ENCODE results near the gene ARL13B. TPM values are rescaled to one million over a fixed set of nuclear protein-coding genes. Genes with fewer than 3 reads are reported as not detected.
A peak's percentile ranks its signal among the peaks of the same experiment; 100 is the strongest.

ARL13B gene
- total and polyA plus RNA-seq, 2 of the 13 experiments (the other 11 are each of a cell fraction or from before 2014, with no cell fraction given), result 2.2 to 9.6 TPM

DNA sequence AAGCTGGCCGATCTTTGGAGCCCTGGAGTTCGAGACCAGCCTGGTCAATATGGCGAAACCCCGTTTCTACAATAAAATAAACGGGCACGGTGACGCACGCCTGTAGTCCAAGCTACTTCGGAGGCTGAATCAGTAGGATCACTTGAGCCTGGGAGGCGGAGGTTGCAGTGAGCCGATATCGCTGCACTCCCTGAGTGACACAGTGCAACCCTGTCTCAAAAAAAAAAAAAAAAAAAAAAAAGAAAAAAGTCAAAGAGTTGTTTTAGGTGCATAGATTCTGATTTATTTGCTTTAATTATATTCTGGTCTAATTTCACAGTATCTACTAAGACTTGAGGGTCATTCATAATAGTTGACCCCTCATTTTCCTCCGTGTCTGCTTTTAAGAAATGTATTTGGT, 1.7 kb downstream of the ARL13B start:
- peak overlapping the region; percentile 80; the same call in 1 of the 2 replicates for H3K4me2 ChIP-seq (ENCODE audit: low read depth, low read length)
- H3K4me3 ChIP-seq (replicated peaks in 1 of 3; ENCODE audit: insufficient read depth in 1 of 3, low read depth in 2 of 3, low read length in 3 of 3), result no peak overlapping the region
- no peaks in the 10 kb centered on the region for H3K36me3 ChIP-seq (replicated peaks in 1 of 2; ENCODE audit: control insufficient read depth in 1 of 2, insufficient read depth in 2 of 2, low read length in 2 of 2)
- intact Hi-C loops (cut with micrococcal nuclease; ENCODE audit: unreplicated experiment) (loop anchor here (2.0 kb wide), 1 partner anchor 81 kb away; the partner anchor contains the start of genes DHFR2 and NSUN3), in situ Hi-C loops (cut with HindIII; ENCODE audit: extremely low pct_ligation_motif_present, low pct_unique_long_range_greater_than_20kb) (no loop called here)
- no peak overlapping the region for H2AFZ ChIP-seq (ENCODE audit: low read length)
- ChIA-PET POLR2A (interaction anchor here (1.7 kb wide), 1 partner anchor 8 kb away, joined by 5 read pairs; the partner anchor contains the start of gene PROS1), CTCF (ENCODE audit: low intra/inter-chr PET ratio, low total read pairs) (no interaction called here)
- ATAC-seq (no peak), DNase-seq (ENCODE audit: low spot score) (no peak), FAIRE-seq (no peak)
- no peak overlapping the region for H3K9ac ChIP-seq (ENCODE audit: insufficient read depth, low read depth, low read length)
- H3K9me3 ChIP-seq (ENCODE audit: low read length), result no peaks in the 10 kb centered on the region
- whole genome bisulfite sequencing (ENCODE audit: low lambda C conversion rate), result 94% methylated on average over 13 of the region's 13 CpGs
- H3K79me2 ChIP-seq (ENCODE audit: insufficient read depth, low read length), result peaks cover 20% of the 10 kb centered on the region
- H4K20me1 ChIP-seq (ENCODE audit: insufficient read depth, low read length), result no peaks in the 10 kb centered on the region
- H3K4me1 ChIP-seq (ENCODE audit: insufficient read depth, low read length), result peaks cover 25% of the 10 kb centered on the region
- H3K27ac ChIP-seq (ENCODE audit: extremely low read length, insufficient read depth, low read length), result no peak overlapping the region
- TF ChIP-seq GLI4 (CRISPR knock-in tag; IDR thresholded peaks at IDR 0.05; ENCODE audit: borderline replicate concordance) (no peak), ZBTB38 (CRISPR knock-in tag; IDR thresholded peaks at IDR 0.05) (peak; percentile 58; the same call in 1 of the 2 replicates)
- H3K27me3 ChIP-seq (ENCODE audit: control insufficient read depth in 1 of 2, insufficient read depth in 2 of 2, low read length in 2 of 2), result no peaks in the 10 kb centered on the region
- BruUV-seq (replicated peaks), result no TSS peak

DNA sequence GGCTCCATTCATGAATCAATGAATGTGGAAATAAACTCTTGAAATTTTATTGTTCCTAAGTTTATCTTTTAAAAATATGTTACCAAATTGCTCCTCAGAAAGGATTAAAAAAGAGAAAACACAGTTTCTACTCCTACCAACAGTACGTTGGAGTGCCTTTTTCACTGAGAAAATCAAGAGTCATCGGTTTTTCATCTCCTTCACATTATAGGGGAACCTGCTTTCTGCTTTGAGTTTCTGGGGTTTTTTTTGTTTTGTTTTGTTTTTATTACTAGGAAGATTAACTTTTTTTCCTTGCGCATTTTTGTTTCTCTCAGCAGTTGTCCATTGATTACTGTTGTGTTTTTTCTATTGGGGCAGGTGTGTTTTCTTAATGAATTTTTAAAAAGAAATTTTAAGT, 3.5 kb downstream of the ARL13B start:
- ChIA-PET POLR2A (no interaction called here), CTCF (ENCODE audit: low intra/inter-chr PET ratio, low total read pairs) (no interaction called here)
- FAIRE-seq (no peak), DNase-seq (ENCODE audit: low spot score) (no peak), ATAC-seq (no peak)
- Histone ChIP-seq H3K36me3 (replicated peaks in 1 of 2; ENCODE audit: control insufficient read depth in 1 of 2, insufficient read depth in 2 of 2, low read length in 2 of 2) (no peaks in the 10 kb centered on the region), H2AFZ (ENCODE audit: low read length) (no peak overlapping the region), H3K9me3 (ENCODE audit: low read length) (no peaks in the 10 kb centered on the region), H3K4me3 (replicated peaks in 1 of 3; ENCODE audit: insufficient read depth in 1 of 3, low read depth in 2 of 3, low read length in 3 of 3) (no peak overlapping the region), H3K27ac (ENCODE audit: extremely low read length, insufficient read depth, low read length) (no peak overlapping the region), H3K4me2 (ENCODE audit: low read depth, low read length) (no peak overlapping the region), H3K27me3 (ENCODE audit: control insufficient read depth in 1 of 2, insufficient read depth in 2 of 2, low read length in 2 of 2) (no peaks in the 10 kb centered on the region), H4K20me1 (ENCODE audit: insufficient read depth, low read length) (no peaks in the 10 kb centered on the region), H3K4me1 (ENCODE audit: insufficient read depth, low read length) (peaks cover 25% of the 10 kb centered on the region), H3K79me2 (ENCODE audit: insufficient read depth, low read length) (peaks cover 20% of the 10 kb centered on the region), H3K9ac (ENCODE audit: insufficient read depth, low read depth, low read length) (no peak overlapping the region)
- in situ Hi-C loops (cut with HindIII; ENCODE audit: extremely low pct_ligation_motif_present, low pct_unique_long_range_greater_than_20kb) (no loop called here), intact Hi-C loops (cut with micrococcal nuclease; ENCODE audit: unreplicated experiment) (no loop called here)
- no TSS peak for BruUV-seq (replicated peaks)
- TF ChIP-seq MAFK (conservative IDR thresholded peaks at IDR 0.05 in 1 of 2, IDR thresholded peaks at IDR 0.05 in 1 of 2; ENCODE audit: low read length in 2 of 2) (peak; percentile 24 to 25; a peak in 2 of 4 replicates), MBNL3 (CRISPR knock-in tag; conservative IDR thresholded peaks at IDR 0.05) (no peak), ZNF703 (CRISPR knock-in tag; IDR thresholded peaks at IDR 0.05; ENCODE audit: borderline replicate concordance) (no peak), MZF1 (CRISPR knock-in tag; IDR thresholded peaks at IDR 0.05; ENCODE audit: borderline replicate concordance) (no peak)
- TF ChIP-seq, protein P1, sequence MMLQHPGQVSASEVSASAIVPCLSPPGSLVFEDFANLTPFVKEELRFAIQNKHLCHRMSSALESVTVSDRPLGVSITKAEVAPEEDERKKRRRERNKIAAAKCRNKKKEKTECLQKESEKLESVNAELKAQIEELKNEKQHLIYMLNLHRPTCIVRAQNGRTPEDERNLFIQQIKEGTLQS (CRISPR knock-in tag; IDR thresholded peaks at IDR 0.05), result no peak
- TF ChIP-seq, protein P2, sequence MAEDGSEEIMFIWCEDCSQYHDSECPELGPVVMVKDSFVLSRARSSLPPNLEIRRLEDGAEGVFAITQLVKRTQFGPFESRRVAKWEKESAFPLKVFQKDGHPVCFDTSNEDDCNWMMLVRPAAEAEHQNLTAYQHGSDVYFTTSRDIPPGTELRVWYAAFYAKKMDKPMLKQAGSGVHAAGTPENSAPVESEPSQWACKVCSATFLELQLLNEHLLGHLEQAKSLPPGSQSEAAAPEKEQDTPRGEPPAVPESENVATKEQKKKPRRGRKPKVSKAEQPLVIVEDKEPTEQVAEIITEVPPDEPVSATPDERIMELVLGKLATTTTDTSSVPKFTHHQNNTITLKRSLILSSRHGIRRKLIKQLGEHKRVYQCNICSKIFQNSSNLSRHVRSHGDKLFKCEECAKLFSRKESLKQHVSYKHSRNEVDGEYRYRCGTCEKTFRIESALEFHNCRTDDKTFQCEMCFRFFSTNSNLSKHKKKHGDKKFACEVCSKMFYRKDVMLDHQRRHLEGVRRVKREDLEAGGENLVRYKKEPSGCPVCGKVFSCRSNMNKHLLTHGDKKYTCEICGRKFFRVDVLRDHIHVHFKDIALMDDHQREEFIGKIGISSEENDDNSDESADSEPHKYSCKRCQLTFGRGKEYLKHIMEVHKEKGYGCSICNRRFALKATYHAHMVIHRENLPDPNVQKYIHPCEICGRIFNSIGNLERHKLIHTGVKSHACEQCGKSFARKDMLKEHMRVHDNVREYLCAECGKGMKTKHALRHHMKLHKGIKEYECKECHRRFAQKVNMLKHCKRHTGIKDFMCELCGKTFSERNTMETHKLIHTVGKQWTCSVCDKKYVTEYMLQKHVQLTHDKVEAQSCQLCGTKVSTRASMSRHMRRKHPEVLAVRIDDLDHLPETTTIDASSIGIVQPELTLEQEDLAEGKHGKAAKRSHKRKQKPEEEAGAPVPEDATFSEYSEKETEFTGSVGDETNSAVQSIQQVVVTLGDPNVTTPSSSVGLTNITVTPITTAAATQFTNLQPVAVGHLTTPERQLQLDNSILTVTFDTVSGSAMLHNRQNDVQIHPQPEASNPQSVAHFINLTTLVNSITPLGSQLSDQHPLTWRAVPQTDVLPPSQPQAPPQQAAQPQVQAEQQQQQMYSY (CRISPR knock-in tag; IDR thresholded peaks at IDR 0.05), result no peak
- WGBS (ENCODE audit: low lambda C conversion rate), result 96% methylated on average over 3 of the region's 3 CpGs
